Small intestine (tissue), 7 donors: ENCODE measurements around the gene EEF1AKMT4. TPM values are rescaled to one million over a fixed set of nuclear protein-coding genes. Genes with fewer than 3 reads are reported as not detected.

Experiments
- DNase-seq, 2 donors: peaks; one replicate each; pipeline versions ENCODE4 v3.0.0 to v3.0.0-alpha.2; 2013
- FAIRE-seq: peaks from 2 replicates; lab custom pipeline; 2012; peaks lifted over from hg19 to GRCh38; lab: Jason Lieb, UNC
- H3K27ac ChIP-seq, 3 donors: one replicate each; pipeline ENCODE4 v1.5.1; 2013; ENCODE audit warnings: low read length in 2 of 3, mild to moderate bottlenecking in 2 of 3, control low read depth in 1 of 3, inconsistent platforms in 1 of 3, low read depth in 1 of 3, moderate library complexity in 1 of 3
- H3K27me3 ChIP-seq, 3 donors: one replicate each; pipeline ENCODE4 v1.6.1; 2013; ENCODE audit warnings: low read length in 3 of 3, inconsistent platforms in 1 of 3; ENCODE audit not compliant: control insufficient read depth in 3 of 3, insufficient read depth in 3 of 3
- H3K36me3 ChIP-seq, 3 donors: one replicate each; pipeline ENCODE4 v1.6.1; 2013; ENCODE audit warnings: low read length in 3 of 3, inconsistent platforms in 1 of 3, low read depth in 1 of 3, mild to moderate bottlenecking in 1 of 3, moderate library complexity in 1 of 3; ENCODE audit not compliant: control insufficient read depth in 3 of 3, insufficient read depth in 2 of 3
- H3K4me1 ChIP-seq, 3 donors: one replicate each; pipeline ENCODE4 v1.6.1; 2013; ENCODE audit warnings: low read length in 2 of 3, inconsistent platforms in 1 of 3, low read depth in 1 of 3, mild to moderate bottlenecking in 1 of 3, moderate library complexity in 1 of 3; ENCODE audit not compliant: control insufficient read depth in 3 of 3, insufficient read depth in 2 of 3
- H3K4me3 ChIP-seq, 3 donors: one replicate each; pipeline ENCODE4 v1.5.1; 2013; ENCODE audit warnings: low read length in 3 of 3, control low read depth in 1 of 3, inconsistent platforms in 1 of 3, low read depth in 1 of 3, mild to moderate bottlenecking in 1 of 3, moderate library complexity in 1 of 3
- H3K9me3 ChIP-seq, 2 donors: one replicate each; pipeline ENCODE4 v1.6.1; 2013; ENCODE audit warnings: low read depth in 1 of 2, low read length in 1 of 2; ENCODE audit not compliant: control insufficient read depth in 2 of 2, insufficient read depth in 1 of 2
- WGBS, 3 donors: extraction: QIAGEN DNeasy Blood & Tissue Kit; methylation state at CpG; one replicate each; pipeline ENCODE4 v1.1.7; 2013; 5-methylcytosine and 5-hydroxymethylcytosine counted together
- polyA plus RNA-seq, 4 donors: library from polyadenylated mRNA; stranded (reverse) in 3 of 4; unstranded in 1 of 4; fragments of 200-250 nt in 3 of 4; fragments of 120-200 nt in 1 of 4; gene quantifications; one replicate each; pipeline versions ENCODE4 v1.2.1 to v1.2.3, GENCODE V29; 2013
- donor health status: healthy with polysubstance abuse.
- donor health status: control.
- donor health status: control.
- donor health status: Bipolar disorder and iron deficiency.
- donor health status: healthy.

The EEF1AKMT4 gene
- polyA plus RNA-seq, 4 donors = 4.9 to 9.7 (median 8.1) TPM

DNA sequence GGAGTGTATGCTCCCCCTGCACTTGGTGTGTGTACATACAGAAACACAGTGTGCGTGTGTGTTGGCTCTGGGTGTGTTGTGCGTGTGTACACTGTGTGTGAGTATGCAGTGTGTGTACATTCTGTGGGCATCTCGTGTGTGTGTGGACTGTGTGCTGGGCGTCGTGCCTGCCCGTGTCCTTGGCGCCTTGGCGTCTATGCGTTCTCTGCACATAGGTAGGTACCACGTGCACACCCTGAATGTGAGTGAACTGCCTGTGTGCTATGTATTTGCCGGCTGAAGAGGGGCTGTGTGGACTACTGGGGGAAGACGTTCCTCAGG is 25.9 kb downstream of the EEF1AKMT4 start:
- no peak for DNase-seq
- Histone ChIP-seq H3K9me3 (no peaks in the 10 kb centered on the region), H3K4me3 (no peak overlapping the region), H3K36me3 (no peaks in the 10 kb centered on the region), H3K4me1 (no peaks in the 10 kb centered on the region), H3K27me3 (peaks cover 0 to 58% (median 6%) of the 10 kb centered on the region in 3 donors), H3K27ac (no peak overlapping the region)
- 63 to 69% (median 68%) methylated on average over 12 of the region's 12 CpGs for WGBS, 3 donors
- FAIRE-seq = no peak

DNA sequence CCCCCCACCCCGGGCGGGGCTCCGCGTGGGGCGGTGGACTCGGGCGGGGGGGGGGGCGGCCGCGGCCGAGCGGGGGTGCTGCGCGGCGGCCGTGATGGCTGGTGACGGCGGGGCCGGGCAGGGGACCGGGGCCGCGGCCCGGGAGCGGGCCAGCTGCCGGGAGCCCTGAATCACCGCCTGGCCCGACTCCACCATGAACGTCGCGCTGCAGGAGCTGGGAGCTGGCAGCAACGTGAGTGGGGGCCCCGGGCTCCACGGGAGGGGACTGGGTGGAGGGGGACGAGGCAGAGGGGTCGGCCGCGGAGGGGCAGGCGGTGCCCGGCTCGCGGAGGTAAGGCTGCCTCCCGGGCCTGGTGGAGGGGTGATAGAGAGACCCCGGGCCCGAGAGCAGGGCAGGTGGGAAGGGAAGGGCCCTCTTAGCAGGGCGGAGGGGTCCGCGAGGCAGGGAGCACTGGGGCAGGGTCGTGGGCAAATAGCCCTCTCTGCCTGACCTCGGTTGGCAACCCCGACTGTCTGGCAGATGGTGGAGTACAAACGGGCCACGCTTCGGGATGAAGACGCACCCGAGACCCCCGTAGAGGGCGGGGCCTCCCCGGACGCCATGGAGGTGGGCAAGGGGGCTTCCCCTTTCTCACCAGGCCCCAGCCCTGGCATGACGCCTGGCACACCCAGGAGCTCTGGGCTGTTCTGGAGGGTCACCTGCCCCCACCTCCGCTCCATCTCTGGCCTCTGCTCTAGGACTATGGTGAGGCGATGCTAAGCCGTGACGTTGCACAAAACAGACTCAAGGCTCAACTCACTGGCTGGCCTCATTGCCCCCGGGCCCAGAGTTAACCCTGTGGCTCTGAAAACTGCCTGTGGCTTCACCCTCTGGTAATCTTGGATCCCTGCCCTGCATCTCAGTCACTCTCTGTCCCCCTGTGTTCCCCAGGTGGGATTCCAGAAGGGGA is 26.8 kb downstream of the EEF1AKMT4 start, which contains the start of gene ECE2:
TSS of gene ECE2 (plus strand) at position 62 of the 950 bp plus-strand sequence. CDS start at position 194, 132 bp downstream.
- H3K4me1 ChIP-seq = no peaks in the 10 kb centered on the region
- 13 to 23% (median 21%) methylated on average over 30 to 60 of the region's 65 CpGs for WGBS, 3 donors
- no peak within 1 kb of the TSS for H3K27ac ChIP-seq
- no peak for DNase-seq
- H3K4me3 ChIP-seq = no peak within 1 kb of the TSS
- H3K36me3 ChIP-seq = no peaks in the 10 kb centered on the region
- no peaks in the 10 kb centered on the region for H3K9me3 ChIP-seq
- no peak for FAIRE-seq
- H3K27me3 ChIP-seq = peaks cover 0 to 56% (median 6%) of the 10 kb centered on the region in 3 donors

DNA sequence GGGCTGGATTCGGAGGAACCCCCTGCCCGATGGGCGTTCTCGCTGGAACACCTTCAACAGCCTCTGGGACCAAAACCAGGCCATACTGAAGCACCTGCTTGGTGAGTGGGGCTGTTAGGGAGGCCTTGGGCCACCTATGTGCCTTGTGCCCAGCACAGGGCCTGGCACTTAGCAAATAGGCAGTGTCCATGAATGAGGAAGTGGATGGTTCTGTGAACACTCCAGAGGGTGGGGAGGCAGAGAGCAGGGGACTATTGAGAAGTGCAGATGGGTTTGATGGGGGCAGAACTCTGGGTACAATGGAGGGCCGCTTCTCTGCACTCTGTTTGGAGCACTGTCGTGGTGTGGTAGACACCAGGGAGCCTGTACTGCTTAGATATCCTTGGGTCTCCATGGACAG is 27.9 kb downstream of the EEF1AKMT4 start:
- DNase-seq = no peak
- Histone ChIP-seq H3K4me1 (no peaks in the 10 kb centered on the region), H3K27me3 (peaks cover 0 to 56% (median 6%) of the 10 kb centered on the region in 3 donors), H3K36me3 (no peaks in the 10 kb centered on the region), H3K27ac (no peak overlapping the region), H3K4me3 (no peak overlapping the region), H3K9me3 (no peaks in the 10 kb centered on the region)
- FAIRE-seq = no peak
- WGBS, 3 donors = 86 to 93% (median 92%) methylated on average over 6 of the region's 6 CpGs

DNA sequence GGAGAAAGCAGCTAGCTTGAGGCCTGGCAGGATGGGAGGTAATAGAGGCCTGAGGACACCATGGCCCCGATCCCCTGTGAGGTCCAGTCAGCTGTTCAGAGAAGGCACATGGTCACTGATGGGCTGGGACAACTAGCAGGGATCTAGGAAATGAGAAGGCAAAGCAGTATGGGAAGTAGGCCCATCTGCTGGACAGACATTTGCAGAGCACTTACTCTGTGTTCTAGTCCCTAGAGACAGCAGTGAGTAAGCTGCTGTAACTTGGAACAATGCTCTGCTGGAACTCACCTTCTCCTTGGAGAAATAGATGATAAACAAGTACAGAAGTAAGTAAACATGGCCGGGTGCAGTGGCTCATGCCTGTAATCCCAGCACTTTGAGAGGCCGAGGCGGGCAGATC is 33.5 kb downstream of the EEF1AKMT4 start:
- DNase-seq (no peak), FAIRE-seq (no peak)
- 82 to 87% (median 86%) methylated on average over 4 of the region's 4 CpGs for WGBS, 3 donors
- H3K9me3 ChIP-seq = no peaks in the 10 kb centered on the region
- H3K36me3 ChIP-seq = no peaks in the 10 kb centered on the region
- H3K4me1 ChIP-seq = no peaks in the 10 kb centered on the region
- peaks cover 0 to 14% (median 0%) of the 10 kb centered on the region in 3 donors for H3K27me3 ChIP-seq
- no peak overlapping the region for H3K4me3 ChIP-seq
- H3K27ac ChIP-seq = no peak overlapping the region

DNA sequence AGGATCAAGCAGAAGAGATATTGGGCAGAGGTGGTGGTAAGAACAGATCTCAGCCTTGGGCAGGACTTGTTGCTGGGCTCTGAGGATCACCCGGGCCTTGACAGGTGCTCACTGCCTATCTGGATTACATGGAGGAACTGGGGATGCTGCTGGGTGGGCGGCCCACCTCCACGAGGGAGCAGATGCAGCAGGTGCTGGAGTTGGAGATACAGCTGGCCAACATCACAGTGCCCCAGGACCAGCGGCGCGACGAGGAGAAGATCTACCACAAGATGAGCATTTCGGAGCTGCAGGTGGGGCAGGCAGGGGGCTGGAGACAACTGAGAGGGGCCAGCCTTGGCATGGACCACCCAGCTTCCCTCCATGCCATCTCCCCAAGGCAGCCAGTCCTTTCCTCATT is 34.2 kb downstream of the EEF1AKMT4 start:
- FAIRE-seq (no peak), DNase-seq (no peak)
- 82 to 92% (median 89%) methylated on average over 8 of the region's 8 CpGs for WGBS, 3 donors
- H3K9me3 ChIP-seq = no peaks in the 10 kb centered on the region
- H3K4me3 ChIP-seq = no peak overlapping the region
- H3K27ac ChIP-seq = no peak overlapping the region
- no peaks in the 10 kb centered on the region for H3K4me1 ChIP-seq
- no peaks in the 10 kb centered on the region for H3K36me3 ChIP-seq
- H3K27me3 ChIP-seq = peaks cover 0 to 9% (median 0%) of the 10 kb centered on the region in 3 donors

DNA sequence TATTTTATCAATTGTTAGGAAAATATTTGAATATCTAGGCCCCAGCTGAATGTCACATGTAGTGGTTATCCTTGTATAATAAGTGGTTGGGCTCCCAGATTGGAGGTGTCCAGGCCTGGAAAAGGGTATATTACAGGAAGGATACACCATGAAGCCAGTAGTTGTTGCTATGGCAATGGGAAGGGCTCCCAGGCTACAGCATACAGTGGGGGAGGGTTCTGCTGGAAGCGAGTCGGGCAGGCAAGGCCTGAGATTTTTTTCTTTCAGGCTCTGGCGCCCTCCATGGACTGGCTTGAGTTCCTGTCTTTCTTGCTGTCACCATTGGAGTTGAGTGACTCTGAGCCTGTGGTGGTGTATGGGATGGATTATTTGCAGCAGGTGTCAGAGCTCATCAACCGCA is 35.2 kb downstream of the EEF1AKMT4 start:
- Histone ChIP-seq H3K27ac (no peak overlapping the region), H3K36me3 (no peaks in the 10 kb centered on the region), H3K4me1 (no peaks in the 10 kb centered on the region), H3K27me3 (peaks cover 0 to 11% (median 0%) of the 10 kb centered on the region in 3 donors), H3K4me3 (no peak overlapping the region), H3K9me3 (no peaks in the 10 kb centered on the region)
- DNase-seq = peak; percentile 31 to 50
- WGBS, 3 donors = 16 to 19% (median 17%) methylated on average over 4 of the region's 4 CpGs
- no peak for FAIRE-seq

DNA sequence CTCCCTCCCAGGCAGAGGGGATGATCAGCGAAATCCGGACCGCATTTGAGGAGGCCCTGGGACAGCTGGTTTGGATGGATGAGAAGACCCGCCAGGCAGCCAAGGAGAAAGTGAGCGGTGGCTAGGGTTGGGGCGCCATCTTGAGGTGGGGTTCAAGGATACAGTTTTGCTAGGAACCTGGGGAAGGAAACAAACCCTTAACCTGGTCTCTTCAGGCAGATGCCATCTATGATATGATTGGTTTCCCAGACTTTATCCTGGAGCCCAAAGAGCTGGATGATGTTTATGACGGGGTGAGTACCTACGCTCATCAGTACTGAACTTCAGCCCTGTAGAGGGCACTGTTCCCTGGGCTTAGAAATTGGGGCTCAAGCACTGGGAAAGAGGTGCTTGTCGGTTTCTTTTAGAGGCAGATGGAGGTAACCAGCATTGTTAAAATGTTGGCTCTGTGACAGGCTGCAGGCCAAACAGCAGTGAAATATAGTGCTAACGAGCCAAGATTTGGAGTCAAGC is 40.0 kb downstream of the EEF1AKMT4 start:
- H3K27me3 ChIP-seq = peaks cover 0 to 5% (median 0%) of the 10 kb centered on the region in 3 donors
- DNase-seq (peak; percentile 47 to 48), FAIRE-seq (no peak)
- WGBS, 3 donors = 5 to 9% (median 8%) methylated on average over 10 of the region's 10 CpGs
- H3K36me3 ChIP-seq = no peaks in the 10 kb centered on the region
- no peaks in the 10 kb centered on the region for H3K9me3 ChIP-seq
- H3K27ac ChIP-seq = no peak overlapping the region
- no peaks in the 10 kb centered on the region for H3K4me1 ChIP-seq
- no peak overlapping the region for H3K4me3 ChIP-seq

DNA sequence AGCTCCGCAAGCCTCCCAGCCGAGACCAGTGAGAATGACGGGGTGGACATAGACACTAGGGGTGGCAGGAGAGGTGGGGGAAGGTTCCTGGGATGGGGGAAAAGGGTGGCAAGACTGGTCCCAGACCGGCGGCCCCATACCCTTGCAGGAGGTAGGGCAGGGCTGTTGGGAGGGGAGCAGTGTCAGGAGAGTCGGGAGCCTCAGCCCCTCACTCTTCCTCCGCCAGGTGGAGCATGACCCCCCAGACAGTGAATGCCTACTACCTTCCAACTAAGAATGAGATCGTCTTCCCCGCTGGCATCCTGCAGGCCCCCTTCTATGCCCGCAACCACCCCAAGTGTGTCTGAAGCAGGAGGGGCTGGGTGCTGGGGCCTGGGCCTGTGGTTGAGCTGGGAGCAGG is 40.9 kb downstream of the EEF1AKMT4 start:
- no peak for FAIRE-seq
- no peaks in the 10 kb centered on the region for H3K9me3 ChIP-seq
- 85 to 96% (median 95%) methylated on average over 9 to 10 of the region's 10 CpGs for WGBS, 3 donors

More for the DNA sequence above, 40.9 kb downstream of the EEF1AKMT4 start:
- Histone ChIP-seq H3K27ac (no peak overlapping the region), H3K4me1 (no peaks in the 10 kb centered on the region), H3K36me3 (no peaks in the 10 kb centered on the region), H3K27me3 (peaks cover 0 to 8% (median 0%) of the 10 kb centered on the region in 3 donors), H3K4me3 (no peak overlapping the region)
- no peak for DNase-seq
